GM12892 (cell line): ENCODE measurements around the gene CELF1.

Source experiments
- POLR2A ChIP-seq: IDR thresholded peaks from 2 replicates; pipeline ENCODE4 v1.6.1; 2011; ENCODE audit warnings: low read depth, low read length, control low read depth
- POLR2AphosphoS5 ChIP-seq: IDR thresholded peaks from 2 replicates; pipeline ENCODE4 v1.6.1; 2011; ENCODE audit warnings: low read depth, low read length, control low read depth

DNA sequence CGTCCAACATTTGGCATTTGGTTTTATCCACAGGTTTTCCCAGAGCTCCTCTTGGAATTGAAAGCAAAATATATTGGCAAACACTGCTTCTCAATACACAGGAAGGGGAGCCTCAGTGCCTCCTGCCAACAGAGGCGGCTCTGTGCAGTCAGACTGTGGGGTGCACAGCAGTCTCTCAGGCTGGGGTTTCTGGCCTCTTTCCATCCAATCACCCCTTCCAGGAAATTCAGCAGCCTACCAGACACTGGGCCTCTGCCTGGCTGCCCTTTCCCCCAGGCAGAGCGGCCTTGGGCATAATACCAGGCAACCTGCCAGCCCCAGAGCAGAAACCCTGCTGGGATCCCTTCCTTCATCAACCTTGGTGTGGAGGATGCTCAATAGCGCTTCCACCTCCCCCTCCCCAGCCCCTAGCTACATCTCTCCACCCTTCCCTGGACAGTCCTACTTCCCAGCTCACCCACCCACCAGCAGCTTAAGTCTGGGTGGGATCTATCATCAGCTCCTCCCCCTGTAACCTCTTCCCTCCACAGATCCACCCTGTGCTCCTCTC lies 86.2 kb downstream of the CELF1 start:
- TF ChIP-seq POLR2A (no peak), POLR2AphosphoS5 (no peak)
